HG03442 (cell line): ENCODE measurements around the gene PSME2.
A peak's percentile ranks its signal among the peaks of the same experiment; 100 is the strongest.

Source experiments
- ATAC-seq: cut with Tn5 transposase; IDR thresholded peaks from one replicate; pipeline ENCODE4 v1.9.1; 2021; ENCODE audit warnings: mild to moderate bottlenecking, moderate library complexity; ENCODE audit not compliant: unreplicated experiment

The PSME2 gene

GRCh38 chr14:24179961-24180796 lies 33.8 kb upstream of the PSME2 start:
- ATAC-seq: no peak

DNA sequence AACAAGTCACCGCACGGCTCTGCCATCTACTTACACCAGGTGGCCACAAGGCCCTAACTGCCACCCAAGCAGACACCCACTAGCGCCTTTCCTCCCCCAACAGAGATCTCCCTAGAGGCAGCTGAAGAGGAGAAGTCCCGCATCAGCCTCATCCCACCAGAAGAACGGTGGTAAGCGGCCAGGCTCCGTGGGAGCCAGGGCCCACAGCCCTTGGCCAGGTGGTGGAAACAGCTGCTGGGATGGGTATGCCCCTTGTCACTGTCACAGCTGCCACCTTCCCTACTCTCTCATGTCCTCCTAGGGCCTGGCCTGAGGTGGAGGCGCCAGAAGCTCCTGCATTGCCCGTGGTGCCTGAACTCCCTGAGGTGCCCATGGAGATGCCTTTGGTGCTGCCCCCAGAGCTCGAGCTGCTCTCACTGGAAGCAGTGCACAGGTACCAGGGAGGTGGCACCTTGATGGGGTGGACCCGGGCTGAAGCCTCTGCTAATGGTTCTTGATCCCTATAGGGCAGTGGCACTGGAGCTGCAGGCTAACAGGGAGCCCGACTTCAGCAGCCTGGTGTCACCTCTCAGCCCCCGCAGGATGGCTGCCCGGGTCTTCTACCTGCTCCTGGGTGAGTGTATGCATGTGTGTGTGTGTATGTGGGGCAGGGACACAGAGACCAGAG lies 33.0 kb upstream of the PSME2 start:
- no peak for ATAC-seq

DNA sequence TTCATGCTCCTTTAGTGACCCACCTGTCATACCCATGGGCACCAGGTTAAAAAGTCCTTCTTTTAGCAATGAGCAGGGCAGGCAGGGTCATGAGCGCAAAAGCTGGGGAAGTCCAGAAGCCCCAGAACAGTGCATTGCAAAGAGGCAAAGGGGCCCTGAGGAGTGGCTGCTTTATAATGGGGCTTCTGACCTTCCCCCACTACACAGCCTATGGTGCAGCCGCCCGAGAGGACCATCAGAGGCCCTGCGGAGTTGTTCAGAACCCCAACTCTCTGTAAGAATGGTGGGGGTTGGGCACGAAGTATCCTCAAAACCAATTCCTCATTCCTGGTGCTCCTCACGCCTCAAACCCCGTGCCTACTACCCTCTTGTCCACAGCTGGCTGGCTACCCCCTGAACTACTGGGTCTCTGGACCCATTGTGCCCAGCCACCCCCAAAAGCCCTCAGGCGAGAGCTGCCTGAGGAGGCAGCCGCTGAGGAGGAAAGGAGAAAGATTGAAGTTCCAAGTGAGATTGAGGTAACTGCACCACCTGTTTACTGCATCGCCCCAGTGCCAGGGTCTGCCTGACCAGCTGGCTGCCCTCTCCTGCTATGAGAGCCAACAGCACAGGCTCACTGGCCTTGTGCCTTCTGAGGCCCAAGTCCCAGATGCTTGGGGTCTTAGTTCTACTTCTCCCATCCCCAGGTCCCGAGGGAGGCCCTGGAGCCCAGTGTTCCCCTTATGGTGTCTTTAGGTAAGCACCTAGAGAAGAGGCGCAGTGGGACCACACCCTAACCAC lies 32.2 kb upstream of the PSME2 start:
- no peak for ATAC-seq

DNA sequence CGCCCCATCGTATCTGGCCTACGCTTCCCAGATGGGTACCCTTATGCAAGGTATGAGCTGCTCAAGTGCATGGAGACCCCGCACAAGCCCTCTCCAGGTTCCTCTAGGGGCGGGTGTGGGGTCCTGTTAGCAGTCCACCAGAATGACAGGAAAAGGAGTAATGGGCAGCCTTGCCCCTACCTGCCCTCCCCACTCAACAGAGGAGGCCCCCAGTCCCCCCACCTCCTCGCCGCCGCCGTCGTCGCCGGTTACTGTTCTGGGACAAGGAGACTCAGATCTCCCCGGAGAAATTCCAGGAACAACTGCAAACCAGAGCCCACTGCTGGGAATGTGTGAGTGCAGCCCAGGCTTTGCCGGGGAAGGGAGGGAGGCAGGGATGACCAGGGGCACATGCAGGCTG lies 31.5 kb upstream of the PSME2 start:
- no peak for ATAC-seq

DNA sequence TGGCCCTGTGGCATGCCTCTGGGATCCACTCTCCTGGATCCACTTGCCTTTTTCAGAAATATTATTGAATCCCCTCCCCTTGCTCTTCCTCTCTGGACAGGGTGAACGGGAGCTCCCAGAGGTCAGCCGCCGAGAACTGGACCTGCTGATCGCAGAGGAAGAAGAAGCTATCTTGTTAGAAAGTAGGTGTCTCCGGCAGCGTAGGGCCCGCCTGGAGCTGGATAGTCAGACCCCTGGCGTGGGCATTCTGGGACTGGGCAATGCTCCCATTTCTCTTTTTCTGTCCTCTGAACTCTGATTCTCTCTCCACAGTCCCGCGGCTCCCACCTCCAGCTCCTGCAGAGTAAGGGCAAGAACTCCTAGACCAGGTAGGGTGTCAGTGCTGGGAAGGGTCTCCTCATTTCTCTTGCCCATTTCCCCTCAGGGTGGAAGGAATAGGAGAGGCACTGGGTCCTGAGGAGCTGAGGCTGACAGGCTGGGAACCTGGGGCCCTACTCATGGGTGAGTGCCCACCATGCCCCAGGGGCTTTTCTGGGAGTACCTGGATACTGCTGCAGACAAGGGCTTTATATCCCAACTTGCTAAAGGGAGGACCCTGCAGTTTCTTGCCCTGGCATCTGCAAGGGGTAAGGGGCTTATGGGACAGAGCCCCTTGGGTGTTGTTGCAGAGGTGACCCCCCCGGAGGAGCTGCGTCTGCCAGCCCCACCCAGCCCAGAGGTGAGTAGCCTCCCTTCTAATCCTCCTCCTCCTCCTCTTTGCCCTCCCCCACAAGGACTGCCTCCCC lies 30.8 kb upstream of the PSME2 start:
- ATAC-seq: no peak

- no peak for ATAC-seq
Measured at GRCh38 chr14:24176599-24176998, 30.2 kb upstream of the PSME2 start.

- no peak for ATAC-seq
Measured at GRCh38 chr14:24172871-24173281, 26.5 kb upstream of the PSME2 start.

DNA sequence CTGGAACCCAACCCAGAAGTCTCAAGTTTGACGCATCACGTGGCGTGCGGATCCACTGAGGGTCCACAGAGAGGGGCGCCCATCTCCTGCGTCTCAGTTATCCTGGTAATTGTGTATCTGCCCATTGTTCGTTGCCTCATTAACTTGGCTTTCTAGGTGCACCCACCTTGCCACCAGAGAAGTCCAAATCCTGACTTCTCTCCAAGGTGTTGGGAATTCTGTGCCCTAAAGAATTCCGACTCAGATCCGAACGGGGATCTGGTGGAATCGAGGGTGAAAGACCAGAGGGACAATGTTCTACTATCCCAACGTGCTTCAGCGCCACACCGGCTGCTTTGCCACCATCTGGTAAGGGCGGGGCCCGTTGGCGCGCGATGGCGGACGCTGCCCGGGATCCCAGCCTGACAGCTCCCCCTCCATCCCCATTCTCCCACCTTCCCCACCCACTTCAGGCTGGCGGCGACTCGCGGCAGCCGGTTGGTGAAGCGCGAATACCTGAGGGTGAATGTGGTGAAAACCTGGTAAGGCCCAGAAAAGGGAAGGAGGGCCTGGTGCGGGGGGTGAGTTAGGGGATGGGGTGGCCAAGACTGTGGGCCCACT lies 26.0 kb upstream of the PSME2 start:
- ATAC-seq: no peak

GRCh38 chr14:24171422-24172260 lies 25.2 kb upstream of the PSME2 start, which contains the start of gene REC8:
Gene REC8 (plus strand): TSS chr14:24172080. CDS start chr14:24172553, 473 bp downstream.
- ATAC-seq: peak; percentile 84

- ATAC-seq: no peak
Measured at GRCh38 chr14:24167469-24168114, 21.2 kb upstream of the PSME2 start.

DNA sequence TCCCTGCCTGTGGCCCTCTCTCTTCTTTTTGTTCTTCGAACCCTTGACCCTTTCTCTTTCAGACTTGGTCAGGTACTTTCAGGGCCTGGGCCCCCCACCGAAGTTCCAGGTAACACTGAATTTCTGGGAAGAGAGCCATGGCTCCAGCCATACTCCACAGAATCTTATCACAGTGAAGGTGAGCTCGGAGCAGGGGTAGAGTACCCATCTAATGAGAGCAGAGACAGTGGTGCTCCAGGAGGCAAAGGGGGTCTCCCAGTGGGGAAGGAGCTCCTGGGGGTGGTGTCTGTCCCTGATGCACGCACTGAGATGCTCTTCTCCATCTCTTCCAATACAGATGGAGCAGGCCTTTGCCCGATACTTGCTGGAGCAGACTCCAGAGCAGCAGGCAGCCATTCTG lies 19.4 kb upstream of the PSME2 start:
- no peak for ATAC-seq

- no peak for ATAC-seq
Measured at GRCh38 chr14:24164518-24164991, 18.1 kb upstream of the PSME2 start.

- no peak for ATAC-seq
Measured at GRCh38 chr14:24162093-24162492, 15.7 kb upstream of the PSME2 start.

DNA sequence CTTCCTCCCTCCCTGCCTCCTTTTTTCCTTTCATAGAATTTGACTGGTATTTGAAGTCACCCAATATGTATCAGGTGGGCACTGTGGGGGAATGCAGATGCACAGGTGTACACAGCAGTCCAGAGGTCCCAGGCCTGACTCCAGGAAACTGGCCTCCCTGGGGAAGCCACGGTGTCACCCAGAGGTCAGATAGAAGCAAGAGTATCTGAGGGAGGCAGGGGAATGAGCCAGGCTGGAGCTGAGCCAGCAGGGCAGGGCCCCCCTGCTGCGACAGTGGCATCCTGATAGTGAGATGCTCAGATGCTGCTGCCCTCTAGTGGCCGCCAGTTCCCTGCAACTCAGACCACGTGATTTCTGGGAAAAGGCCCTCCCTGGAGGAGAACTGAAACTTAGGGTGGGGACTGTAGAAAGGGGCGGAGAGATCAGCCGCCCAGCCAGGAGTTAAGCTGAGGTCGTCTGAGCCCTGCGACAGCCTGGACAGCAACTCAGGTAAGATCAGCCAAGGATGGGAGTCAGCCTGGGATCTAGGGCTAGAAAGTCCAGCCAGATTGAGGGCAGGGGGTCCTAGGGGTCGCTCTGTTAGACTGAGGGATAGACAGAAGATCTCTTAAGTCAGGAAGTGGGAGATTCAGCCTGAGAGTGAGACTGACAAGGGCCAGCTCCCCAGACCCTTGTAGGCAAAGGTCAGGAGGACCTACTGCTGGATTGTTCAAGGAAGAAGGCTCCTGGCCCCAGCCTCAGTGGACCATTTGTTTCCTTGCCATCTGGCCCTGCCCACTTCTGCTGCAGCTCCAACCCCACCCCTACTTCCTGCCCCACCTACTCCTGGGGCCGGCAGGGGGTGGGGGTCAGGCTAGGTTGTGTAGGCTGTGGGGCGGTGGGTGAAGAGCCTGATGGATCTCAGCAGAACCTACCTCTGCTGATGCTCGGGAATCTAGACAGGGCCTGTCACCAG lies 14.7 kb upstream of the PSME2 start, which contains the start of gene IRF9:
TSS of gene IRF9 (plus strand) at position 416 of the 955 bp plus-strand sequence. CDS start 880 bp downstream, outside the sequence.
- peak; percentile 79 for ATAC-seq

- ATAC-seq: no peak
Measured at GRCh38 chr14:24160499-24160849, 14.1 kb upstream of the PSME2 start.

DNA sequence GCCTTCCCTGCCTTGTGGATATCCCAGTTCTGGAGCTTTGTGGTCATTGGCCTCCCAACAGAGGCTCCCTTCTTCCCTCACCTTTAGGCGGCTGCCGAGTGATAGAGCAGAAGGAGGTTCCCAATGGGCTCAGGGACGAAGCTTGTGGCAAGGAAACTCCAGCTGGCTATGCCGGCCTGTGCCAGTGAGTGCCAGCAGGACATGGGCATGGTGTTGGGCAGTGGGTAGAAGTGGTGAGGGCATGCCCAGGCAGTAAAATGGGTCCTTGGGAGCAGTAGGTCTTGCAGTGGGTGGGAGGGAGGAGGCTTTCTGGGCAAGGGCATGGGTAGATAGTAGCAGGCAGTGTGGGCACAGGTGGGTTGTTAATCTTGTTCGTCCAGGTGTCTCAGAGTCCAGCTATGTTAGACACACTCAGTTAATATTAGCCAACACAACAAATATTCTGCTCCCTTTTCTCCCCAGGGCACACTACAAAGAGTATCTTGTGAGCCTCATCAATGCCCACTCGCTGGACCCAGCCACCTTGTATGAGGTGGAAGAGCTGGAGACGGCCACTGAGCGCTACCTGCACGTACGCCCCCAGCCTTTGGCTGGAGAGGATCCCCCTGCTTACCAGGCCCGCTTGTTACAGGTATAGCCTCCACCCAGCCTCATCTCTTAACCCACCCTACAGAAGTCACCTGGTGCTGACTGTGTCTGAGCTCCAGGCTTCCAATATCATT lies 13.5 kb upstream of the PSME2 start:
- ATAC-seq: no peak

- ATAC-seq: no peak
Measured at GRCh38 chr14:24157331-24157730, 10.9 kb upstream of the PSME2 start.
